Left renal pelvis (tissue), 4 donors: ENCODE results near the gene PAWR. TPM values are rescaled to one million over a fixed set of nuclear protein-coding genes. Genes with fewer than 3 reads are reported as not detected.
"Not testable (repeated sequence)": the region's sequence is repeated elsewhere in the genome, so short reads cannot be mapped to it uniquely, and the experiment has no call there.

ENCODE experiments used
- DNase-seq, 4 donors: peaks; one replicate each; pipeline ENCODE4 v3.0.0-alpha.2; 2013; ENCODE audit warnings: low read depth in 4 of 4, low spot score in 3 of 4
- polyA plus RNA-seq, 4 donors: library from polyadenylated mRNA; unstranded; fragments of 120-200 nt; gene quantifications; one replicate each; pipeline ENCODE4 v1.2.1, GENCODE V29; 2013; ENCODE audit not compliant: insufficient read length in 4 of 4

Gene PAWR
- polyA plus RNA-seq, 4 donors = 48.7 to 121 (median 77.3) TPM

- DNase-seq = no peak
Observed at GRCh38 chr12:79555028-79555925, 135.5 kb downstream of the PAWR start.

GRCh38 chr12:79553863-79554574 is 136.7 kb downstream of the PAWR start:
- no peak for DNase-seq

GRCh38 chr12:79552192-79552591 is 138.6 kb downstream of the PAWR start:
- no peak for DNase-seq

DNA sequence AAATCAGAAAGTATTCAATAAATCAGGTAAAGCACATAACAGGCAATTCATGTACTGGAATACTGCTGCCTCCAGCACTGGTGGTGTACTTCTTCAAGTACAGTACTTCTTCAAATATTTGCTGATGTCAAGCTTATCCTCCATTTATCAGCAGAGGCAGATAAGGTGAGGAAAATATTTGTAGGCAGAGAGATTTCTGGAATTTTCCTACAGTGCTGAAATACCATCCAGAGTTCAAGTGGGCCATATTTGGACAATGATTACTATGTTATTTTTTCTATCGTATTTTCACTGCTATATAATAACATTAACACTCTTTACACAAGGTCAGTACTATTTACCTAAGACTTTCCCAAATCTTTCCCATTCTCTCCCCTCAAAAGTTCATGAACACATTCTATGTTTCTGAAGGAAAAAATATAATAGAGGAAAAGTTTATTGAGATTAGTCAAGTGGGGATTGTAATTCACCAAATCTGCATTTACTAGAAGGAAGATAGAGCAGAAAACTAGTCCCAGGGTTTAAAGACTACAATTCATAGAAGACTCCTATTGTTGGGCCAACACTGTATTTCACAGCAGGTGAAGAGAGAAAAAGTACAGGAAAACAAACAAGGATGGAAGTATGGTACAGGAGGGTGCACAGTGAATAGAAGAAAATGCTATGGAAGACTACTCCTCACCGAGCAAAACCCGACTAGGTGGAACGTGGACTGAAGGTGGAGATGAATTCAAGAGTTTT is 141.1 kb downstream of the PAWR start:
- DNase-seq = no peak

DNA sequence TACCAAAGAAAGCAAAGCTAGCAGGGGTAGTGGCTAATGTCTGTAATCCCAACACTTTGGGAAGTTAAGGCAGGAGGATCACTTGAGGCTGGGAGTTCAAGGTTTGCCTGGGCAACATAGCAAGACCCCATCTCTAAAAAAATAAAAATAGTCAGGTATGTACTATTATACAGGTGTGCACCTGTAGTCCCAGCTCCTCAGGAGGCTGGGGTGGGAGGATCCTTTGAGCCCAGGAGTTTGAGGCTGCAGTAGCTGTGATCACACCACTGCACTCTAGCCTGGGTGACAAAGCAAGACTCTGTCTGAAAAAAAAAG is 142.2 kb downstream of the PAWR start:
- no peak for DNase-seq

- no peak for DNase-seq
Observed at GRCh38 chr12:79547735-79548609, 142.8 kb downstream of the PAWR start.

GRCh38 chr12:79547044-79547734 is 143.6 kb downstream of the PAWR start:
- DNase-seq = no peak

- no peak for DNase-seq
Observed at GRCh38 chr12:79546466-79547043, 144.2 kb downstream of the PAWR start.

GRCh38 chr12:79544439-79544838 is 146.3 kb downstream of the PAWR start:
- DNase-seq = not testable (repeated sequence)

DNA sequence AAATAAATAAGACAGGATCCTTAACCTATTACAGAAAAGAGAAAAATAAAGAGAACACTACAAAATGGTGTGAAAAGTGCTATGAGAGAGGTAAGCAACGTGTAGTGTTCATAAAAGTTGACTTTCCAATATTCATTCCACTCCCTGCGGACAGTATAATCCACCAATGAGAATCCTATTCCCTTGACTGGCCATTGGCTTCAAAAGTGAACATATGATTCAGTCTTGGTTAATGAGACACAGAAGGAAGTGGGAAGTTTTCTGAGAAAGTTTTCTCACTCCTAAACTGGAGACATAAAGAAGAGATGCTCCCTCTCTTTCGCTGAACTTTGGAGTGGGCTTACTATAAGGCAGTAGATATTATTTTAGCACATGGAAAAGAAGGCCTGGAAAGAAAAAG is 153.1 kb downstream of the PAWR start:
- no peak for DNase-seq

DNA sequence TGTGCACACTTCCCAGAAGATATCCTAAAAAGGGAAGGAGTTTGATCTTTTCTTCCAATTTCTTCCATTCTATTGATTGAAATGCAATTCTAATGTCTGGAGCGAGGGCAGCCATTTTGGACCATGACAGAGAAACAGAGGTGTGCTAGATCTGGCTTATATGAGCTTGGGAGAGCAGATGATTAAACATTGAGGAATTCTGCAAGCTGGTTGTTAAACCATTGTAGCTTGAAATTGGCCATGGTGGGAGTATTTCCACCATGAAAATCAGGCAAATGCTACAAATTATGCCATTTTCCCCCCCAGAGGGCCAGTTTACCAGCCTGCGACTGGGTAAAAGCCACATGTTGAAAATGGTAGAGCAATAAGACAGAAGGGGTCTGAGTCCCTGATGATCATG is 155.0 kb downstream of the PAWR start:
- no peak for DNase-seq

Other genes starting within 250 kb of the PAWR start
- gene PPP1R12A, start 244.1 kb upstream of the PAWR start, polyA plus RNA-seq = 100 to 1,000 TPM in 2 of 4 donors, 10 to 100 TPM in 2; 68.2 to 105 (median 99.0) TPM